ENCODE measurements around the gene ZNF709.
A peak's percentile ranks its signal among the peaks of the same experiment; 100 is the strongest.
"Not testable (repeated sequence)": the region's sequence is repeated elsewhere in the genome, so short reads cannot be mapped to it uniquely, and the experiment has no call there.

The ZNF709 gene

DNA sequence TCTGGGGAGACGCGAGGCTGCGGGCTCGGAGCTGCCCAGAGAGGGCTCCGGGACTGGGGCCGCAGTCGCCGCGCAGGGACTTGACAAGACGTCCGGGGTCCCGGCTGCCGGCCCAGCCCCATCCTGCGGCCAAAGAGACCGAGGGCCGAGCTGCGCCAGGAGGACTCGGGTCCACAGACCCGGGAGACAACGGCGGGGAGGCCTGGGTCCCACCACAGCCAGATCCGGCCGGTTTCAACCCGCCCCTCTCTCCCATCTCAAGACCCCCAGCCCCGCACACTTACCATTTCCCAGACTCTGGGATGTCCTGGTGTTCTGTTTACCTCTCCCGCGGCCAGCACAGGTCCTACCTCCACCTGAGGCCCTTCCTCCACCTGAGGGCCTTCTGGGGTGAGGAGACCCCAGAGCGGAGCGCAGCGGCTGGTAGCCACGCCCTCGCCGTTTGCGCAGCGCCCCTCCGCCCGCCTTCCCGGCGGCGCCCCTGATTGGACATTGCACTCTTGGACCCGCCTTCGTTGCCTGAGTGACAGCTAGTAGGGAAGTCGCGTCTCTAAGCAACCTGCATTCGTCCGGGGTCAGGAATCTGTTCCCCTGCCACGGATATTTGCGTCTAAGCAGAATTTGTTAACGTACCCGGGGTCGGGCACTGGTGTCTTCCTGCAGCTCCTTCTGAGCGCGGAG, at the start of gene ZNF709:
Gene ZNF709, minus strand, starts transcription at position 446 of the 681 bp plus-strand sequence. Its CDS starts 159 bp downstream, at position 287.
- peak; percentile 80 to 90 for DNase-seq (ENCODE audit: low read depth in 2 of 2)

DNA sequence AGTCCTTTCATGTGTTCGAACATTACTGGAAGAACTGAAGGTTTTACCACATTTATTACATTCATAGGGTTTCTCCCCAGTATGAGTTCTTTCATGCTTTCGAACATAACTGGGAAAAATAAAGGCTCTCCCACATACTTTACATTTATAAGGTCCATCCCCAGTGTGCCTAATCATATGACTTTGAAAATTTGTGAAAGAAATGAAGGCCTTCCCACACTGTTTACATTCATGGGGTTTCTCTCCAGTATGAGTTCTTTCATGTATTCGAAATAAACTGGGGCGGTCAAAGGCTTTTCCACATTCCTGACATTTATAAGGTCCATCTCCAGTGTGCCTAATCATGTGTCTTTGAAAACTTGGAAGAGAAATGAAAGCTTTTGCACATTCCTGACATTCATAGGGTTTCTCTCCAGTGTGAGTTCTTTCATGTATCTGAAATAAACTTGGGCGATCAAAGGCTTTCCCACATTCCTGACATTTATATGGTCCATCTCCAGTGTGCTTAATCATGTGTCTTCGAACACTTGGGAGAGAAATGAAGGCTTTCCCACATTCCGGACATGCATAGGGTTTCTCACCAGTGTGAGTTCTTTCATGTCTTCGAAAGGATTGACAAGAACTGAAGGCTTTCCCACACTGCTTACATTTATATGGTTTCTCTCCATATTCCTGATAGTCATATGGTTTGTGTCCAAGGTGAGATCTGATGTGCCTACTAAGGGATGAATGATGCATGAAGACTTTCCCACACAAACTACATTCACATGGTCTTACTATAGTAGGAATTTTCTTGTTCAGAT, 42.6 kb upstream of the ZNF709 start:
- no peak for DNase-seq (ENCODE audit: low read depth in 2 of 2)

DNA sequence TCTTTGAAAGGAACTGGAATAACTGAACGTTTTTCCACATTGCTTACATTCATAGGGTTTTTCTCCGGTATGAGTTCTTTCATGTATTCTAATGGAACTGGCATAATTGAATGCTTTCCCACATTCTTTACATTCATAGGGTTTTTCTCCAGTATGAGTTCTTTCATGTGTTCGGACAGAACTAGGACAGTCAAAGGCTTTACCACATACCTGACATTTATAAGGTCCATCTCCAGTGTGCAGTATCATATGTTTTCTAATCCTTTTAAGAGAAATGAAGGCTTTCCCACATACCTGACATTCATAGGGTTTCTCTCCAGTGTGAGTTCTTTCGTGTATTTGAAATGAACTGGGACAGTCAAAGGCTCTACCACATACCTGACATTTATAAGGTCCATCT, 41.9 kb upstream of the ZNF709 start:
- DNase-seq (ENCODE audit: low read depth in 2 of 2): no peak

DNA sequence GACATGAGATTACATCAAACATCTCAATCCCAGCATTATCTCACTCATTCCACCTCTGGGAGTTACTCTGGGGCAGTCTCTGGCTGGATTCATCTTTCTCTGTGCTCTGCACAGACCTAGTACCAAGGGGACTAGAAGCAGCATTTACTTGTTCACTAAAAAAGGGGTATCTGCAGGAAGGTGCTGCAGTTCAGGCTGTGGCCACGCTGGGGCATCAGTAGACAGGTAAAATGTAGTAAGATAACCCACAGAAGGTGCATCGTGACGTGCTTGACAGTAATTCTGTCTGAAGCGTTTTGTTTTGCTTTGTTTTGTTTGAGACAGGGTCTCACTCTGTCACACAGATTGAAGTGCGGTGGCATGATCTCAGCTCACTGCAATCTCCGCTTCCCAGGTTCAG, 37.4 kb upstream of the ZNF709 start:
- no peak for DNase-seq (ENCODE audit: low read depth in 2 of 2)

DNA sequence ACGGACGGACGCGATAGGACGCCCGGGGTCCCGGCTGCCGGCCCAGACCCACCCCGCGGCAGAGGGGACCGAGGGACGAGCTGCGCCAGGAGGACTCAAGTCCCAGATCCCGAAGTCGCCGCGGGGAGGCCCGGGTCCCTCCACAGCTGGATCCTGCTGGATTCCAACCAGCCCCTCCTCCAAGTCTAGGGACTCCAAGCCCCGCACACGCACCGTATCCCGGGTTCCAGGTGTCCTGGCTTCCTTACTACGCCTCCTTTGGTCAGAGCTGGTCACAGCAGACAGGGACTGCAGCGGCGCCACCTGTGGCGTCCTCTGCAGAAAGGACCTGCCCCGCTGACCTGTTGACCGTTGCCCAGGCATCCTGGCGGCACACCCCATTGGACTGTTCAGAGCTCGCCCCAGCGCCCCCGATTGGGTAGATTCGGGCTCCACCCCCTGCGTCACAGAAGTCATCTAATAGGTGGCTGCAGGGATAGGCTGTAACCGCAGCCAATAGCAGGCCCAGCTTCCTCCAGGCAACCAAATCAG, 29.0 kb upstream of the ZNF709 start:
- DNase-seq (ENCODE audit: low read depth in 2 of 2): no peak

DNA sequence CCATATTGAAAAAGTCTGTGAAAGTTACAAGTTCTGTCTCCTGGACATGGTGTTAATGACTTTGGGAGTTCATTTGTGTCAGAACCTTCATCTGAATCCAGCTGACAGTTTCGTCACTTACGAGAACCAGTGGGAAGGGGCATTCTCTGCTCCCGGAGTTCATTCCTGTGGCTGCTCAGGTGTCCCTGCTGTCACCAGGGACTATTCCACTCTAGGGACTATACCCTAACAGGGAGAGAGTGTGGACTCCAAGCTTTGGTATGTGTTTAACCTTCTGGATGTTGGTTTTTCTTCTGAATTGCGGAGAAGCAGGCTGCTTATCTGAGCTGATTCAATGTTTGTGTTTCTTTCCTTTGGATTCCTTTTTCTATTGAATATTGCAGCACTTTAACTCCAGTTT, 12.4 kb upstream of the ZNF709 start:
- DNase-seq (ENCODE audit: low read depth in 2 of 2): no peak

DNA sequence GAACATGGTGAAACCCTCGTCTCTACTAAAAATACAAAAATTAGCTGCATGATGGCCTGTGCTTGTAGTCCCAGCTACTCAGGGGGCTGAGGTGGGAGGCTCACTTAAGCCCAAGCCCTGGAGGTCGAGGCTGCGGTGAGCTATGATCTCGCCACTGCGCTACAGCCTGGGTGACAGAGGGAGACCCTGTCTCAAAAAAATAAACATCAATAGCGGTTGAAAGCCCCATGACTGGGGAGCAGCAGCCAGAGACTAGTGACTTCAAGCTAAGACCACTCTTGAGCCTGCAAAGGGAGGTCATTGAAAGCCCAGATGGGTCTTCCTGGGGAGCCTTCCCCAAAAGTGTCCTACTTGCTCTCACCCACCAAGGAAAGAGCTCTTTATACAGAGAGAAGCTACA, 11.9 kb upstream of the ZNF709 start:
- no peak for DNase-seq (ENCODE audit: low read depth in 2 of 2)

DNA sequence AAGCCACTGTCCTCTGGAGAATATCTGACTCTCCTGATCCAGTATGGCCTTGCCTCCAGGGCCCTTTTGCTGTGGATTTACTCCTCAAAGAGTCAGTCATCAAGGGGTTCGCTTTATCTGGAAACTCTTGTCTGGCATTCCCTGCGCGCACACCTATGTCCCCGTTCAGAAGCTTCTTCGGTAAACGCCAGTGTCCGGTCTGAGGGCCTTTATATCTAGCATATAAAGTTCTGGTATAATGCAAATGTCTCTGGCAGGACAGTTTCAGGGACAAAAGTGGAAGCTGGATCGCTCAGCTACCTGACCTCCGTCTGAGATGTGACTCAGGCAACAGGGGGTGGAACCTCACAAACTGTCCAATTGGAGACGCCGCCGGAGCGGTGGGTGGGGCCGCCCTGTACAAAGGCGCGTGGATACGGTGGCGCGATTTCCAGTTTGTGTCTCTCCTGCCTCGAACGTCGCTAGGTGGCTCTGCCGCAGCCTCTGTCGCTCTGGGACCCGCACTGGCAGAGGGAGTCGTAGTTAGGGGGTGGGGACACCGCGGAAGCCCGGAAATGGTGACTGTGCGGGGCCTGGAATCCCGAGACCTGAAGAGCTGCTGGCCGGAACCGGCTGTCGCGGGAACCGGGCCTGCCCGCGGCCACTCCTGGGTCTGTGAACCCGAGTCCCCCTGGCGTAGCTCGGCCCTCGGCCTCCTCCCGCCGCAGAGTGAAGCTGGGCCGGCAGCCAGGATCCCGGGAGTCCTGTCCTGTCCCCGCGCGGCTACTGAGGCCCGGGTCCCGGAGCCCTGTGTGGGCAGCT, 10.6 kb upstream of the ZNF709 start:
- DNase-seq (ENCODE audit: low read depth in 2 of 2): peak; percentile 87 to 94

DNA sequence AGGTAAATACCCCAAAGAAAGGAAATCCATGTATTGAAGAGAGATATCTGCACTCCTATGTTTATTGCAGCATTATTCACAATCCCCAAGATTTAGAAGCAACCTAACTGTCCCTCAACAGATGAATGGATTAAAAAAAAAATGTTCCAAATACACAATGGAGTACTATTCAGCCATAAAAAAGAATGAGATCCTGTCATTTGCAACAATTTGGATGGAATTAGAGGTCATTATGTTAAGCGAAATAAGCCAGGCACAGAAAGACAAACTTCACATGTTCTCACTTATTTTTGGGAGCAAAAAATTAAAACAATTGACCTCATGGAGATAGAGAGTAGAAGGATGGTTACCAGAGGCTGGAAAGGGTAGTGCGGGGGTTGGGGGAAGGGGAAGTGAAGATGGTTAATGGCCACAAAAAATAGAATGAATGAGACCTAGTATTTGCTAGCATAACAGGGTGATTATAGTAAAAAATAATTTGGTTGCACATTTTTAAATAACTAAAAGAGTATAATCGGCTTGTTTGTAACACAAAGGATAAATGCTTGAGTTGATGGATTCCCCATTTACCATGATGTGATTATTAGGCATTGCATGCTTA, 9.7 kb upstream of the ZNF709 start:
- DNase-seq (ENCODE audit: low read depth in 2 of 2): no peak

DNA sequence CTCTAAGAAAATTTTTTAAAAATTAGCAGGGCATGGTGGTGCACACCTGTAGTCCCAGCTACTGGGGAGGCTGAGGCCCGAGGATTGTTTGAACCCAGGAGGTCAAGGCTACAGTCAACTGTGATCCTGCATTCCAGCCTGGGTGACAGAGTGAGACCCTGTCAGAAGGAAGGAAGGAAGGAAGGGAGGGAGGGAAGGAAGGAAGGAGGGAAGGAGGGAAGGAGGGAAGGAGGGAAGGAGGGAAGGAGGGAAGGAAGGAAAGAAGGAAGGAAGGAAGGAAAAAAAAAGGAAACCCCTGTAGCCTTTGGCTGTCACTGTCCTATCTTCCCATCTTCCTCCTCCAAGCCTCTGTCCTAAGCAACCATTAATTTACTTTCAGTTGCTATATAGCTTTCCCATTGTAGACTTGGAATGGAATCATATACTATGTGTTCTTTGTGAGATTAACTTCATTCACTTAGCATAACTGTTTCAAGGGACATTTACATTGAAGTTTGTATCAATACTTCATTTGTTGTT, 1.7 kb upstream of the ZNF709 start:
- not testable (repeated sequence) for DNase-seq (ENCODE audit: low read depth in 2 of 2)

DNA sequence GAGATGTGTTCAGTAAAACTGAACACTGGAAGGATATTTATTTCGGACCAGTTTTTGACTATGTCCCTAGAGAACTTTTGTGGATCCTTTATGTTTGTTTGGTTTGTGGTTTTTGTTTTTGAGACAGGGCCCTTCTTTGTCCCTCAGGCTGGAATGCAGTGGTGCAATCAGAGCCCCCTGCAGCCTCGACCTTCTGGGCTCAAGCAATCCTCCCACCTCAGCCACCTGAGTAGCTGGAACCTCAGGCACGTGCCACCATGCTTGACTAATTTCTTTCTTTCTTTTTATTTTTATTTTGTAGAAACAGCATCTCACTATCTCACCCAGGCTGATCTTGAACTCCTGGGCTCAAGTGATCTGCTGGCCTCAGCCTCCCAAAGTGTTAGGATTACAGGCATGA, 955 bp upstream of the ZNF709 start:
- DNase-seq (ENCODE audit: low read depth in 2 of 2): no peak

DNA sequence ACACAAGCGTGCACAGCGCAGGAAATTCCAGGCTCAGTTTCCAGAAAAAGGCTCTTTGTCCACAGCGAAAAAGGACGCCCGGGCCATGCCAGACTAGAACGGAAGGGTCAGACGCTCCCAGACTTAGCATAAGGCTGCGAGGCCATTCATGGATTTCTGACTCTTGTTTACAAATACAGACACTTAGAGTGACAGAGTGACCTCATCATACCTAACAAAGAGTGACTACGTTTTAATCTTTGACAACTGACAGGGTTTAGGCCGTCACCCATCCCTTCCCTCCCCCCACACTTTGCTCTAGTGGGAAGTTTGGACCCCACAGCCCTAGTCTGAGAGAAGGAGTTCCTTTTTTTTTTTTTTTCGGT, 418 bp upstream of the ZNF709 start:
- DNase-seq (ENCODE audit: low read depth in 2 of 2): no peak

DNA sequence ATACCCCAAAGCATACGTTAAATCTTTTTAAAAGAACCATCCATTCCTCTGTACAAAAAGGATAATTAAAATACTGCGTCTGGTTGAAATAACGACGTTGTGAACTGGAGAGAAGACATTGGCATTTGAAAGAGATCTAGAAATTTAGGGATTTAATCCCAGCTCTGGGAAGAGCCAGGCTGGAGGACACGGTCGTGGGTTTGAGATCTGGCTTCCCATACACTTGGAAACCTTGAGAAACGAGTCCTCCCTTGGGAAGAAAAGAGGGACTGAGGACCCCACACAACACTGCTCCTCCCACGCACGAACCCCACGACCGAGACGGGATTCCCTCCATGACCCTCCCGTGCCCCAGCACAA, 625 bp downstream of the ZNF709 start:
- no peak for DNase-seq (ENCODE audit: low read depth in 2 of 2)

DNA sequence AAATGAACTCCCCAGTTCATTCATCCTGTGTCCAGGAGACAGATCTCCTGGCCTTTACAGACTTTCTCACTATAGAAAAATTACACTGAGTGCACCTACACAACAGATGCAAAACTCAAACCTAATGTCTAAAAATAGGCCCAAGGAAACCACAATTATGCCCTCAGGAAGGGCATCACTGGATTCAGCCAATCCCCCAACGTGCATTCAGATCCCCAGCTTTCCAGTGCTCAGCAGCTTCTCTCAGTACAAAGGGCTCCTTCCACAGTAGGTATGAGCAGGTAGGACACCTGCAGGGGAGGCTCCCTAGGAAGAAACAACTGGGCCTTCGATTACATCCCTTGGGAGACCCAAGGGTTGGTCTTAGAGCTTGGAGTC, 2.1 kb downstream of the ZNF709 start:
- DNase-seq (ENCODE audit: low read depth in 2 of 2): no peak

DNA sequence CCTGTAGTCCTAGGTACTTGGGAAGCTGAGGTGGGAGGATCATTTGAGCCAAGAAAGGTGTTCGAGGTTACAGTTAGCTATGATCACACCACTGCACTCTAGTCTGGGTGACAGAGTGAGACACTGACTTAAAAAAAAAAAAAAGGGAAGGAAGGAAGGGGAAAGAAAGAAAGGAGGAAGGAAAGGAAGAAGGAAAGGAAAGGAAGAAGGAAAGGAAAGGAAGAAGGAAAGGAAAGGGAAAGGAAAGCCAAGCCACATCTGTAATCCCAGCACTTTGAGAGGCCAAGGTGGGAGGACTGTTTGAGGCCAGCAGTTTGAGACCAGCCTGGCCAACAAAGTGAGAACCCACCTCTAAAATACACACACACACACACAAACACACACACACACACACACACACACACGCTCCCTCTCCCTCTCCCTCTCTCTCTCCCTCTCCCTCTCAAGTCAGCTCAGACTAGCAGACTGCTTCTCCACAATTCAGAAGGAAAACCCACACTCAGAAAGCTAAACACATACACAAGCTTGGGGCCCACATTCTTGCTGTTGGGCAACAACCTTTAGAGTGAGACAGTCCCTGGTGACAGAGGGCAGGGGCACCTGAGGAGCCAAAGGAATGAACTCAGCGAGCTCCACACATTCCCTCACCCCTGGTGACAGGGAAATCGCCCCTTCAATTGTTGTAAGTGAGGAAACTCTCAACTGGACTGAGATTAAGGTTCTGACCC, 2.7 kb downstream of the ZNF709 start:
- no peak for DNase-seq (ENCODE audit: low read depth in 2 of 2)

DNA sequence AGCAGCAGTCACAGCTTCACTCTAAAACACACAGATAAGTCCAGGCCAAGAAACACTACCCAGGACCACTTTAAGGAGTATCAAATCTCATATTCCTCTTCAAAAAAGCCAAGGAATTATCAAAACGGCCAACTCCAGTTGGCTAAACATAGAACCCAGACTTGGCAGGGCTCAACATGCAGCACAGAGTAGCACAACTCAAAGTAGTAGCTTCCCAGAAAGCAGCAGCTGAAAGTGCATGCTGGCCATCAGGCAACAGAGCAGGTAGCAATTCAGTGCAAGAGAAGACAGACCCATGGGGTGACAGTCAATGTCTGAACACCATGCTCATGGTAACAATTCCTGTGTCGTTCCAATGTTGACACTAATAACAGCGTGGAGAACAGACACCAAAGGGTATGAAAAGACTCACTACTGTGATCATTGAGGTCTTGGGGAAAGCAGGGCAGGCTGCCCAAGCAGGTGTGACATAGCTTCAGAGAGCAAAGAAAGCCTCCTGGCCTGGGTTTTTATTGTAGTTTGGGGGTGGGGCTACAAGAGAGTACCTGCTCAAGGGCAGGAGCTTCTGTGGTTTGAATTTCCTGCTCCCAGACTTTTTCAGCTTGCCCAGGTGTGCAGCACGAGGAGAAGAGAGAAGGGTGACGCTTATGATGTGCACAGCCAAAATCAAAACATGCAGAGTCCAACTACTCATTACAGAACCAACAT, 6.2 kb downstream of the ZNF709 start:
- no peak for DNase-seq (ENCODE audit: low read depth in 2 of 2)

DNA sequence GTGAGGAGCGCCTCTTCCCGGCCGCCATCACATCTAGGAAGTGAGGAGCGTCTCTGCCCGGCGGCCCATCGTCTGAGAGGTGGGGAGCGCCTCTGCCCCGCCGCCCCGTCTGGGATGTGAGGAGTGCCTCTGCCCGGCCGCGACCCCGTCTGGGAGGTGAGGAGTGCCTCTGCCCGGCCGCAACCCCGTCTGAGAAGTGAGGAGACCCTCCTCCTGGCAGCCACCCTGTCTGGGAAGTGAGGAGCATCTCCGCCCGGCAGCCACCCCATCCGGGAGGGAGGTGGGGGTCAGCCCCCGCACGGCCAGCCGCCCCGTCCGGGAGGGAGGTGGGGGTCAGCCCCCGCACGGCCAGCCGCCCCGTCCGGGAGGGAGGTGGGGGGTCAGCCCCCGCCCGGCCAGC, 17.0 kb downstream of the ZNF709 start:
- not testable (repeated sequence) for DNase-seq (ENCODE audit: low read depth in 2 of 2)

DNA sequence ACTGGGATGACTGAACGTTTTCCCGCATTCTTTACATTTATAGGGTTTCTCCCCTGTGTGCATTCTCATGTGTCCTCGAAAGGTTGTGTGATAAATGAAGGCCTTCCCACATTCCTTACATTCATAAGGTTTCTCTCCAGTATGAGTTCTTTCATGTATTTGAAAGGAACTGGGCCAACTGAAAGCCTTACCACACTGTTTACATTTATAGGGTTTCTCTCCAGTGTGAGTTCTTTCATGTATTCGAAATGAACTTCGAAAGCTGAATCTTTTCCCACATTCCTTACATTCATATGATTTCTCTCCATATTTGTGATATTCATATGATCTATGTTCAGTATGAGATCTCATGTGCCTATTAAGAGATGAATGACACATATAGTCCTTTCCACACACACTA, 19.4 kb downstream of the ZNF709 start:
- DNase-seq (ENCODE audit: low read depth in 2 of 2): no peak

DNA sequence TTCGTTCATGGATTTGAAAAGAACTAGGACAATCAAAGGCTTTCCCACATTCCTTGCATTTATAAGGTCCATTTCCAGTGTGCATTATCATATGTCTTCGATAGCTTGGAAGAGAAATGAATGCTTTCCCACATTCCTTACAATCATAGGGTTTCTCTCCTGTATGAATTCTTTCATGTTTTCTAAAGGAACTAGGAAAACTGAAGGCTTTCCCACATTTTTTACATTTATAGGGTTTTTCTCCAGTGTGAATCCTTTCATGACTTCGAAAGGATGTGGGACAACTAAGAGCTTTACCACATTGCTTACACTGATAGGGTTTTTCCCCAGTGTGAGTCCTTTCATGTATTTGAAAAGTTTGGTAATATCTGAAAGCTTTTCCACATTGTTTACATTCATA, 19.8 kb downstream of the ZNF709 start:
- no peak for DNase-seq (ENCODE audit: low read depth in 2 of 2)

DNA sequence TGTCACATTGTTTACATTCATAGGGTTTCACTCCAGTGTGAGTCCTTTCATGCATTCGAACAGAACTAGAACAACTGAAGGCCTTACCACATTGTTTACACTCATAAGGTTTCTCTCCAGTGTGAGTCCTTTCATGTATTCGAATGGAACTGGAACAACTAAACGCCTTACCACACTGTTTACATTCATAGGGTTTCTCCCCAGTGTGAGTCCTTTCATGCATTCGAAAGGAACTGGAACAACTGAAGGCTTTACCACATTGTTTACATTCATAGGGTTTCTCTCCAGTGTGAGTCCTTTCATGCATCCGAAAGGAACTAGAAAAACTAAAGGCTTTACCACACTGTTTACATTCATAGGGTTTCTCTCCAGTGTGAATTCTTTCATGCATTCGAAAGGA, 20.5 kb downstream of the ZNF709 start:
- DNase-seq (ENCODE audit: low read depth in 2 of 2): not testable (repeated sequence)

DNA sequence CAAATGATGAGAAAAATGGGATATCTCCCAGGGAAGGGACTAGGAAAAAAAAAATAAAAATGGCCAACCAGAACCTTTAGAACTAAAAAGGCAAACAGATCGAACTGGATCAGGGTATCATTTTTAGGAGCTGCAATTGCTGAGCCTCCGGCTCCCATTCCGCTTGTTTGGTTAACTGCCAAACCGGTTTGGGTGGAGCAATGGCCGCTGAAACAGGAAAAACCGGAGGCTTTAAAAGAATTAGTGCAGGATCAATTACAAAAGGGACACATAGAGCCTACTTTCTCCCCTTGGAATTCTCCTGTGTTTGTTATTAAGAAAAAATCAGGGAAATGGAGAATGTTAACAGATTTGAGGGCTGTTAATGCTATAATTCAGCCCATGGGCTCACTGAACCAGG, 31.1 kb downstream of the ZNF709 start:
- DNase-seq (ENCODE audit: low read depth in 2 of 2): no peak

Measured in stimulated activated CD4-positive, alpha-beta T cell treated with anti-CD3 and anti-CD28 coated beads, Interleukin-12 subunit alpha, Interleukin-12 subunit beta, amount 100 ng/mL, for 24 hours (primary cell).